Measurements from ENCODE around the gene PANX1.

GRCh38 chr11:94178331-94178730 lies 49.7 kb downstream of the PANX1 start:
- TF ChIP-seq CTCF (IDR thresholded peaks at IDR 0.05): no peak
- no peak for TF ChIP-seq ZNF219 (CRISPR knock-in tag; IDR thresholded peaks at IDR 0.05; ENCODE audit: borderline replicate concordance)
- TF ChIP-seq E2F1 (CRISPR knock-in tag; IDR thresholded peaks at IDR 0.05): no peak
- TF ChIP-seq ATF2 (CRISPR knock-in tag; IDR thresholded peaks at IDR 0.05; ENCODE audit: borderline replicate concordance, low read depth): no peak
- no peak for TF ChIP-seq AFF4 (CRISPR knock-in tag; IDR thresholded peaks at IDR 0.05; ENCODE audit: borderline replicate concordance)

All from WTC11 (cell line).